Choroid plexus epithelial cell (primary cell): ENCODE measurements around the gene ATP9B.

Source experiments
- DNase-seq: peaks from one replicate; pipeline ENCODE4 v3.0.0-alpha.2; 2010; ENCODE audit warnings: low read depth
- H3K4me3 ChIP-seq: 2 replicates; pipeline ENCODE4 v1.5.1; 2011; ENCODE audit warnings: low read depth, mild to moderate bottlenecking, control low read depth, low read length, moderate library complexity
- CTCF ChIP-seq: conservative IDR thresholded peaks from 2 replicates; pipeline ENCODE4 v1.5.1; 2011; ENCODE audit warnings: low read depth, mild to moderate bottlenecking, control low read depth, inconsistent platforms, low read length, moderate library complexity

Gene ATP9B

DNA sequence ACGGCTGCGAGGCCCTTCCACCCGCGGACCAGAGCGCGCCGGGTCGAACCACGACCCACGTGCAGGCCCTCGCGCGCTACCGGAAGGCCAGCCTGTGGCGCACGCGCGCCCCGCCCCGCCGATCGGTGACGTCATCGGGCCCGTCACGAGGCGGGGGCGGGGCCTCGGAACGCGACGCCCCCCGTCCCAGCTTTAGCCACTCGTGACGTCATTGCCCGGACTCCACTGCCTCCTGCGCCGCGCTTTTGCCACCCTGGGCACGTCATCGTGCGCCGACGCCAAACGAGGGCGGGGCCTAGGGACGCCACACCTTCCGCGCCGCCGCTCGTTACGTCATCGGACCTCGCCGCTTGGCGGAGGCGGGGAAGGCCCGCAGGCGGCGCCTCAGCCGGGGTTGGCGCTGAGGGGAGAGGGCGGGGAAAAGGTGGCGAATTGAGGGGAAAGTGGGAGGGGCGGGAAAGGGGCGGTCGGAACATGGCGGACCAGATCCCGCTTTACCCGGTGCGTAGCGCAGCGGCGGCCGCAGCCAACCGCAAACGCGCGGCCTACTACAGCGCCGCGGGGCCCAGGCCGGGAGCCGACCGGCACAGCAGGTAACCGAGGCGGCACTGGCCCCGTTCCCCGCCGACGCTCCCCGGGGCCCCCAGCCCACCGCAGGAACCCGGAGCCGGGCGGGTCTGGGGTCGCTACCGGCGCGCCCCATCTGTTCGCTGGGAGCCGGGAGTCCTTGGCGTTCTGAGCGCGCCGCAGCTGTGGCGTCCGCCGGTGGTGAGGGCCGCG lies at the start of gene ATP9B:
Gene ATP9B (plus strand): TSS at position 458 of the 780 bp plus-strand sequence. CDS start 17 bp downstream, at position 475.
- DNase-seq, result peak; percentile 99
- TF ChIP-seq CTCF, result peak; percentile 23
- H3K4me3 ChIP-seq, result peak within 1 kb of the TSS; percentile 77

GRCh38 chr18:79019881-79020280 lies 49.3 kb upstream of the ATP9B start:
- no peak for TF ChIP-seq CTCF
- no peak for DNase-seq
- H3K4me3 ChIP-seq, result no peak overlapping the region

GRCh38 chr18:79022603-79023002 lies 46.6 kb upstream of the ATP9B start:
- DNase-seq, result no peak
- H3K4me3 ChIP-seq, result no peak overlapping the region
- no peak for TF ChIP-seq CTCF

- no peak overlapping the region for H3K4me3 ChIP-seq
- no peak for TF ChIP-seq CTCF
- DNase-seq, result no peak
Observed at GRCh38 chr18:79026491-79026890, 42.7 kb upstream of the ATP9B start.

- no peak for TF ChIP-seq CTCF
- no peak overlapping the region for H3K4me3 ChIP-seq
- no peak for DNase-seq
Observed at GRCh38 chr18:79030680-79031079, 38.5 kb upstream of the ATP9B start.

DNA sequence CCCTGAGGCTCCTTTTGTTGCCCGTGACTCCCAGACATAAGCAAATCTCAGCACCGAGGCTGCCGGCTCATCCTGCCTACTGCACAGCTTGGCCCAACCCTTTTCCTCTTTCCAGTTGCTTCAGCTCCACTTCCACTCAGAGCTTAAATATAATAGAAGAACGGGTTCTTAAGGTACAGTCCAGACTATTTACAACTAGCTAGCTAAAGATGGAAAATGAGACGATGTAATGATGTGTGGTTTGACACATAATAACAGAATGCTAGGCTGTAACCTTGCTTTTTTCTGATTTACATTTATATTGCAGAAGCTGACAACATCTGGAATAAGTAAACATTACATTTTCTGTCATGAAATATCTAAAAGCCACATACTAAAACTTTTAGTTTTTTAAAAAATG lies 26.9 kb upstream of the ATP9B start:
- TF ChIP-seq CTCF, result no peak
- no peak for DNase-seq
- H3K4me3 ChIP-seq, result no peak overlapping the region

- no peak for TF ChIP-seq CTCF
- no peak overlapping the region for H3K4me3 ChIP-seq
- DNase-seq, result no peak
Observed at GRCh38 chr18:79043288-79043687, 25.9 kb upstream of the ATP9B start.
